HepG2 (cell line): ENCODE results near the gene B3GNT9. TPM values are rescaled to one million over a fixed set of nuclear protein-coding genes. Genes with fewer than 3 reads are reported as not detected.

Source experiments
- ATAC-seq: fragments of 200-7000 bp; cut with Tn5 transposase; 3 replicates; pipeline ENCODE4 v1.9.1; 2020; ENCODE audit warnings: mild to moderate bottlenecking, moderate library complexity
- BruUV-seq: library from RNA; stranded (reverse); fragments of 400-500 nt; replicated peaks from 2 replicates; lab custom pipeline; 2021; lab: Mats Ljungman, UMichigan
- CTCF ChIA-PET: fragments of 300-600 bp; formaldehyde crosslinking; extraction: SDS; loops from one replicate; lab custom pipeline; 2021; ENCODE audit warnings: low total read pairs, inconsistent platforms, low intra/inter-chr PET ratio; lab: Yijun Ruan, JAX
- POLR2A ChIA-PET: fragments of 350-600 bp; sonication (Branson Sonifier 250); formaldehyde crosslinking; loops from one replicate; lab custom pipeline; 2020; ENCODE audit warnings: antibody characterized with exemption, inconsistent platforms; lab: Yijun Ruan, JAX
- DNase-seq: peaks from one replicate; pipeline ENCODE4 v3.0.0-alpha.2; 2015; ENCODE audit warnings: low spot score
- FAIRE-seq: peaks from 3 replicates; lab custom pipeline; 2011; peaks lifted over from hg19 to GRCh38; lab: Jason Lieb, UNC
- H2AFZ ChIP-seq: one replicate; pipeline ENCODE4 v1.6.1; 2011; ENCODE audit warnings: low read length, inconsistent platforms
- H3K27ac ChIP-seq: fragments of 300-600 bp; 3 replicates; pipeline ENCODE4 v1.8.0; 2011; ENCODE audit warnings: mixed run types, mild to moderate bottlenecking, mixed read lengths, low read length, inconsistent platforms; ENCODE audit not compliant: insufficient read depth; ENCODE audit errors: extremely low read length
- H3K27me3 ChIP-seq, 2 experiments: fragments of 200-600 bp in 1 of 2; 2 replicates in 1 of 2; 3 replicates in 1 of 2; pipeline versions ENCODE4 v1.6.0 to v1.8.0; 2011; ENCODE audit warnings: low read length in 2 of 2, mild to moderate bottlenecking in 2 of 2, moderate library complexity in 2 of 2, inconsistent platforms in 1 of 2; ENCODE audit not compliant: insufficient read depth in 2 of 2, control insufficient read depth in 1 of 2
- H3K36me3 ChIP-seq, 2 experiments: fragments of 200-600 bp in 1 of 2; replicated peaks in 1 of 2; 2 replicates in 1 of 2; 3 replicates in 1 of 2; pipeline versions ENCODE4 v1.5.1 to v1.8.0; 2011; ENCODE audit warnings: low read length in 2 of 2, inconsistent platforms in 1 of 2; ENCODE audit not compliant: insufficient read depth in 2 of 2, control insufficient read depth in 1 of 2
- H3K4me1 ChIP-seq: 2 replicates; pipeline ENCODE4 v1.5.1; 2012; ENCODE audit warnings: low read length, inconsistent platforms; ENCODE audit not compliant: insufficient read depth
- H3K4me2 ChIP-seq: 2 replicates; pipeline ENCODE4 v1.6.0; 2011; ENCODE audit warnings: low read depth, low read length, inconsistent platforms
- H3K4me3 ChIP-seq, 3 experiments: fragments of 200-600 bp in 1 of 3; sonication (generic), shearing (Covaris generic) in 1 of 3; replicated peaks in 1 of 3; 2 replicates each; pipeline ENCODE4 v1.5.1; 2011 to 2016; ENCODE audit warnings: low read length in 3 of 3, inconsistent platforms in 2 of 3, low read depth in 2 of 3, mild to moderate bottlenecking in 2 of 3, control low read depth in 1 of 3, mixed read lengths in 1 of 3; ENCODE audit not compliant: insufficient read depth in 1 of 3
- H3K79me2 ChIP-seq: one replicate; pipeline ENCODE4 v1.6.1; 2011; ENCODE audit warnings: low read length, inconsistent platforms; ENCODE audit not compliant: insufficient read depth
- H3K9ac ChIP-seq: 2 replicates; pipeline ENCODE4 v1.6.0; 2011; ENCODE audit warnings: mild to moderate bottlenecking, low read depth, low read length, inconsistent platforms; ENCODE audit not compliant: insufficient read depth
- H3K9me3 ChIP-seq: 2 replicates; pipeline ENCODE4 v1.5.1; 2012; ENCODE audit warnings: mild to moderate bottlenecking, low read length
- H4K20me1 ChIP-seq: 2 replicates; pipeline ENCODE4 v1.6.0; 2011; ENCODE audit warnings: inconsistent platforms, mild to moderate bottlenecking, low read length, moderate library complexity; ENCODE audit not compliant: insufficient read depth
- KIAA2018 ChIP-seq: sonication (generic); formaldehyde crosslinking; IDR thresholded peaks from 2 replicates; pipeline ENCODE4 v1.5.0; 2020; ENCODE audit warnings: mild to moderate bottlenecking, missing genetic modification reagents, borderline replicate concordance
- KLF16 ChIP-seq, 2 experiments: sonication (generic) in 1 of 2; formaldehyde crosslinking in 1 of 2; IDR thresholded peaks; 2 replicates each; pipeline versions ENCODE4 v1.6.1 to v1.8.0; 2016 to 2023; ENCODE audit warnings: missing genetic modification reagents in 2 of 2, missing compliant biosample characterization in 1 of 2
- LBX2 ChIP-seq: sonication (generic); formaldehyde crosslinking; IDR thresholded peaks from 2 replicates; pipeline ENCODE4 v1.5.0; 2020; ENCODE audit warnings: missing genetic modification reagents, mild to moderate bottlenecking, borderline replicate concordance
- MEIS1 ChIP-seq: sonication (generic); formaldehyde crosslinking; IDR thresholded peaks from 2 replicates; pipeline ENCODE4 v1.9.0; 2021; ENCODE audit warnings: mild to moderate bottlenecking, missing genetic modification reagents, moderate library complexity, borderline replicate concordance
- PBX3 ChIP-seq: sonication (generic); formaldehyde crosslinking; IDR thresholded peaks from 2 replicates; pipeline ENCODE4 v1.8.1; 2023; ENCODE audit warnings: missing genetic modification reagents, inconsistent platforms, borderline replicate concordance
- ZNF501 ChIP-seq: sonication (generic); formaldehyde crosslinking; IDR thresholded peaks from 2 replicates; pipeline ENCODE4 v1.5.1; 2020; ENCODE audit warnings: mild to moderate bottlenecking, moderate library complexity, missing genetic modification reagents
- ZNF530 ChIP-seq: sonication (generic); formaldehyde crosslinking; IDR thresholded peaks from 2 replicates; pipeline ENCODE4 v1.5.0; 2020; ENCODE audit warnings: low read depth, mild to moderate bottlenecking, missing genetic modification reagents
- ZNF720 ChIP-seq: sonication (generic); formaldehyde crosslinking; IDR thresholded peaks from 2 replicates; pipeline ENCODE4 v1.4.0; 2020; ENCODE audit warnings: missing genetic modification reagents
- WGBS: methylation state at CpG from one replicate; pipeline ENCODE4 v1.1.6; 2017; ENCODE audit warnings: low lambda C conversion rate; 5-methylcytosine and 5-hydroxymethylcytosine counted together
- in situ Hi-C: cut with HindIII; loops from 2 replicates; pipeline ENCODE4 v1.10.0; 2017; ENCODE audit warnings: low pct_unique_long_range_greater_than_20kb; ENCODE audit not compliant: extremely low pct_ligation_motif_present
- intact Hi-C: fragments of 100-400 bp; cut with micrococcal nuclease; formaldehyde crosslinking; loops from one replicate; pipeline ENCODE4 v1.10.0; 2022; ENCODE audit not compliant: unreplicated experiment
- polyA plus RNA-seq, 8 experiments: library from polyadenylated mRNA; depleted of rRNA in 3 of 8; stranded (reverse) in 7 of 8; unstranded in 1 of 8; fragments of >200 nt; fragmentation: Illumina TruSeq in 4 of 8; extraction: Trizol in 4 of 8; gene quantifications; 2 replicates each; pipeline versions ENCODE4 v1.2.1 to v1.2.3, GENCODE V29; 2011 to 2016; ENCODE audit warnings: low read depth in 4 of 8, missing spikeins in 1 of 8, mixed read lengths in 1 of 8; ENCODE audit not compliant: insufficient read depth in 1 of 8
- total RNA-seq, 5 experiments: library from RNA; depleted of rRNA; stranded (reverse); fragments of >200 nt; fragmentation: Illumina TruSeq; extraction: Trizol; gene quantifications; 2 replicates each; pipeline ENCODE4 v1.2.3, GENCODE V29; 2016; ENCODE audit warnings: low read depth in 1 of 5
- TF ChIP-seq, protein P1 (sequence below): sonication (generic); formaldehyde crosslinking; IDR thresholded peaks from 2 replicates; pipeline ENCODE4 v1.4.0; 2020; ENCODE audit warnings: missing genetic modification reagents; ENCODE audit errors: not compliant biosample characterization
- TF ChIP-seq, protein P2 (sequence below): sonication (generic); formaldehyde crosslinking; IDR thresholded peaks from 2 replicates; pipeline ENCODE4; 2020; ENCODE audit warnings: missing genetic modification reagents, mild to moderate bottlenecking, borderline replicate concordance

The B3GNT9 gene
- total and polyA plus RNA-seq, 2 of the 13 experiments (the other 11 are each of a cell fraction or from before 2014, with no cell fraction given) = 1.5 to 3.1 TPM

DNA sequence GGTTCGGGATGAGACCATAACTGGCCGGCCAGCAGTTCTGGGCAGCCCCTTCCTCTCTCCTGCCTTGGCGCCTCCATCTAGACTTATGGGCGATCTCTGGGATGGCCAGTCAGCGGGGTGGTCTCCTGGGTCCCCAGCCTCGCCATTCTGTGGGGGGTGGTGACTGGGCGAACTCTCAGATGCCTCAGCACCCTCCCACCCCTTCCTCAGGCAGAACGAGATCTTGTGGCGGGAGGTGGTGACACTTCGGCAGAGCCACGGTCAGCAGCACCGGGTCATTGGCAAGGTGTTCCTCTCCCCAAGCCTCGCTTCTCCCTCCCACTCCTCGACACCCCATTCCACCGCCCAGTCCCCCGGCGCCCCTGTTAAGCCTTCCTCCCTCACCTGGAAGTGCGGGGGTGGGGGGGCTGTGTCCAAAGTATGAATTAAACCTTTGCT lies 15.3 kb upstream of the B3GNT9 start:
- in situ Hi-C loops = no loop called here

More for the DNA sequence above, 15.3 kb upstream of the B3GNT9 start:
- intact Hi-C loops = no loop called here
- H3K27me3 ChIP-seq = peaks cover 9 to 40% of the 10 kb centered on the region in 2 experiments
- no peaks in the 10 kb centered on the region for H3K36me3 ChIP-seq
- peaks cover 49% of the 10 kb centered on the region for H3K4me1 ChIP-seq
- no TSS peak for BruUV-seq
- DNase-seq (no peak), ATAC-seq (no peak), FAIRE-seq (no peak)
- WGBS = 34% methylated on average over 12 of the region's 18 CpGs
- H3K27ac ChIP-seq = no peak overlapping the region
- CTCF ChIA-PET = no interaction called here
- no peaks in the 10 kb centered on the region for H3K9me3 ChIP-seq
- TF ChIP-seq ZNF720 (CRISPR knock-in tag) (no peak), LBX2 (no peak), ZNF501 (no peak), ZNF530 (no peak), MEIS1 (CRISPR knock-in tag) (no peak), PBX3 (no peak), KIAA2018 (no peak), KLF16 (CRISPR knock-in tag; IDR thresholded peaks at IDR 0.05) (no peak)
- TF ChIP-seq, protein P1, sequence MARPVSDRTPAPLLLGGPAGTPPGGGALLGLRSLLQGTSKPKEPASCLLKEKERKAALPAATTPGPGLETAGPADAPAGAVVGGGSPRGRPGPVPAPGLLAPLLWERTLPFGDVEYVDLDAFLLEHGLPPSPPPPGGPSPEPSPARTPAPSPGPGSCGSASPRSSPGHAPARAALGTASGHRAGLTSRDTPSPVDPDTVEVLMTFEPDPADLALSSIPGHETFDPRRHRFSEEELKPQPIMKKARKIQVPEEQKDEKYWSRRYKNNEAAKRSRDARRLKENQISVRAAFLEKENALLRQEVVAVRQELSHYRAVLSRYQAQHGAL (CRISPR knock-in tag) = no peak
- TF ChIP-seq, protein P2, sequence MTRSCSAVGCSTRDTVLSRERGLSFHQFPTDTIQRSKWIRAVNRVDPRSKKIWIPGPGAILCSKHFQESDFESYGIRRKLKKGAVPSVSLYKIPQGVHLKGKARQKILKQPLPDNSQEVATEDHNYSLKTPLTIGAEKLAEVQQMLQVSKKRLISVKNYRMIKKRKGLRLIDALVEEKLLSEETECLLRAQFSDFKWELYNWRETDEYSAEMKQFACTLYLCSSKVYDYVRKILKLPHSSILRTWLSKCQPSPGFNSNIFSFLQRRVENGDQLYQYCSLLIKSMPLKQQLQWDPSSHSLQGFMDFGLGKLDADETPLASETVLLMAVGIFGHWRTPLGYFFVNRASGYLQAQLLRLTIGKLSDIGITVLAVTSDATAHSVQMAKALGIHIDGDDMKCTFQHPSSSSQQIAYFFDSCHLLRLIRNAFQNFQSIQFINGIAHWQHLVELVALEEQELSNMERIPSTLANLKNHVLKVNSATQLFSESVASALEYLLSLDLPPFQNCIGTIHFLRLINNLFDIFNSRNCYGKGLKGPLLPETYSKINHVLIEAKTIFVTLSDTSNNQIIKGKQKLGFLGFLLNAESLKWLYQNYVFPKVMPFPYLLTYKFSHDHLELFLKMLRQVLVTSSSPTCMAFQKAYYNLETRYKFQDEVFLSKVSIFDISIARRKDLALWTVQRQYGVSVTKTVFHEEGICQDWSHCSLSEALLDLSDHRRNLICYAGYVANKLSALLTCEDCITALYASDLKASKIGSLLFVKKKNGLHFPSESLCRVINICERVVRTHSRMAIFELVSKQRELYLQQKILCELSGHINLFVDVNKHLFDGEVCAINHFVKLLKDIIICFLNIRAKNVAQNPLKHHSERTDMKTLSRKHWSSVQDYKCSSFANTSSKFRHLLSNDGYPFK (CRISPR knock-in tag) = no peak
- H3K9ac ChIP-seq = no peak overlapping the region
- no peak overlapping the region for H2AFZ ChIP-seq
- H3K79me2 ChIP-seq = no peaks in the 10 kb centered on the region
- H3K4me2 ChIP-seq = no peak overlapping the region
- no peaks in the 10 kb centered on the region for H4K20me1 ChIP-seq
- H3K4me3 ChIP-seq = no peak overlapping the region; a peak in 1 of 6 replicates
- POLR2A ChIA-PET = no interaction called here
